ENCODE results near the gene PRKAG2.

- TF ChIP-seq CTCF (IDR thresholded peaks at IDR 0.05) (no peak), POLR2A (IDR thresholded peaks at IDR 0.05) (no peak)
These were observed 305.4 kb downstream of the PRKAG2 start for GRCh38 chr7:151571471-151571870.
